Measurements from ENCODE around the gene DES.

Gene DES

GRCh38 chr2:219460424-219460926 lies 42.3 kb downstream of the DES start:
- TF ChIP-seq CTCF (IDR thresholded peaks at IDR 0.05), result no peak

- no peak for TF ChIP-seq CTCF (IDR thresholded peaks at IDR 0.05)
Measured at GRCh38 chr2:219461047-219461514, 42.9 kb downstream of the DES start.

- TF ChIP-seq CTCF (IDR thresholded peaks at IDR 0.05), result no peak
Measured at GRCh38 chr2:219461669-219462068, 43.5 kb downstream of the DES start.

- TF ChIP-seq CTCF (IDR thresholded peaks at IDR 0.05), result no peak
Measured at GRCh38 chr2:219462349-219462748, 44.2 kb downstream of the DES start.

- TF ChIP-seq CTCF (IDR thresholded peaks at IDR 0.05), result no peak
Measured at GRCh38 chr2:219464286-219465032, 46.3 kb downstream of the DES start.

- no peak for TF ChIP-seq CTCF (IDR thresholded peaks at IDR 0.05)
Measured at GRCh38 chr2:219465659-219466561, 47.7 kb downstream of the DES start.

- TF ChIP-seq CTCF (IDR thresholded peaks at IDR 0.05), result no peak
Measured at GRCh38 chr2:219466816-219467735, 48.9 kb downstream of the DES start.

Data from LNCAP (cell line).